GM18507 (cell line): Measurements from ENCODE around the gene ART4.

Source experiments
- DNase-seq: peaks from one replicate; pipeline ENCODE4 v3.0.0; 2011; ENCODE audit warnings: low read depth; ENCODE audit not compliant: insufficient read length; ENCODE audit errors: extremely low spot score
- FAIRE-seq: peaks from 2 replicates; lab custom pipeline; 2011; peaks lifted over from hg19 to GRCh38; lab: Jason Lieb, UNC

Gene ART4

GRCh38 chr12:14775636-14775980 lies 67.7 kb downstream of the ART4 start:
- FAIRE-seq (no peak), DNase-seq (no peak)
